Stimulated activated CD8-positive, alpha-beta memory T cell treated with anti-CD3 and anti-CD28 coated beads, Interleukin-2, amount 100 ng/mL, for 1 hour (primary cell): ENCODE results near the gene CCDC102A.
"Not testable (repeated sequence)": the region's sequence is repeated elsewhere in the genome, so short reads cannot be mapped to it uniquely, and the experiment has no call there.

Experiments used
- DNase-seq, 2 donors: peaks; one replicate each; pipeline ENCODE4 v3.0.0-alpha.2; 2020; ENCODE audit warnings: low read depth in 2 of 2

The CCDC102A gene

GRCh38 chr16:57536306-57537193, at the start of gene CCDC102A:
TSS of gene CCDC102A (minus strand) at chr16:57536571. CDS start at chr16:57529177, 7,394 bp downstream.
- DNase-seq: peak in 1 of 2 donors; percentile 22

GRCh38 chr16:57585051-57585687, 48.8 kb upstream of the CCDC102A start:
- no peak for DNase-seq

DNA sequence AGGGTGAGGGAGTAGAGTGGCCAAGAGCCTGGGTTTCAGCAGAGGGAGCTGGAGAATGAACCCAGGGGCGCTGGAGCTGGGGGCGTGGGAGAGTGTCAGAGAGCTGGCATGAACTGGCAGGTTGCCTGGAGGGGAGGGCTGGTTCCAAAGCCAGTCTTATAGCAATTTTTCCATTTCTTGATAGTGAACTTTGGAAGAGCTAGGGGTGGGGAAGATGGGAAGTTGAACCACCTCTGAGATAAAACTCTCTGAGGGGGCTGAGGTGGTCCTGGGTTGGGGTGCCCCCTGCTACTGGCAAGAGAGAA, 42.9 kb upstream of the CCDC102A start:
- no peak for DNase-seq

DNA sequence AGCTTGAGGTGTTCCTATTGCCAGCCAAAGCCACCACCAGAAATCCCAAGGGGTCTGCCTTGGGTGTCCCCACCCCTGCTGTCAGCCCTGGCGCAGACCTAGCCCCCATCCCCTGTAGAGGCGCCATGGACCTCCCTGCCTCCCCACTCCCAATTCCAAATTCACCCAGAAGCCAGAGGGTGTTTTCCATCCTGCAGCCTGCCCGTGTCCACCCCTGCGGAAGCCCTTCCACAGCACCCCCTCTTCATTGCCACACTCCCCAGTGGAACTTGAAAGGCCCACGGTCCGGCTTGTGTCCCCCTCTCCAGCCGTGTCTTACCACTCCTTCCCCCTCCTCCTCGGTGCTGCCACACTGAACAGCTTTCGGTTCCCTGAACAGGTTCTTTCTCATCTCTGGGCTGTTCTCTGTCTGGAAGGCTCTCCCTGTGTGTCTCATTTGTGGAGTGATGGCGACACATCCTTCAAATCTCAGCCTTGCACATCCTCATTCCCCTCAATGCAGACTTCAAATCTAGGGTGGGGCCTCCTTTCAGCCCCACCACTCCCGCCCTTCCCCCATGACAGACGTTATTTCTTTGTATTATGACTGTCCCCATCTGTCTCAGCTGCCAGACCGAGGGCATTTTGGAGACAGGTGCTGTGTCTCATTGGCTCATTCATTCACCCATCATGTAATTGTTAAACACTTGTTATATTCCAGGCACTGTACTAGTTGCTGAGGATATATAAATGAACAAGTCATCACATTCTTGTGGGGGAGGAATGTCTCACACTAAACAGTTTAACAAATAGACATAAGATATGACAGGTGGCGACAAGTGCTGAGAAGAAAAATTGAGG, 42.4 kb upstream of the CCDC102A start:
- DNase-seq: no peak

DNA sequence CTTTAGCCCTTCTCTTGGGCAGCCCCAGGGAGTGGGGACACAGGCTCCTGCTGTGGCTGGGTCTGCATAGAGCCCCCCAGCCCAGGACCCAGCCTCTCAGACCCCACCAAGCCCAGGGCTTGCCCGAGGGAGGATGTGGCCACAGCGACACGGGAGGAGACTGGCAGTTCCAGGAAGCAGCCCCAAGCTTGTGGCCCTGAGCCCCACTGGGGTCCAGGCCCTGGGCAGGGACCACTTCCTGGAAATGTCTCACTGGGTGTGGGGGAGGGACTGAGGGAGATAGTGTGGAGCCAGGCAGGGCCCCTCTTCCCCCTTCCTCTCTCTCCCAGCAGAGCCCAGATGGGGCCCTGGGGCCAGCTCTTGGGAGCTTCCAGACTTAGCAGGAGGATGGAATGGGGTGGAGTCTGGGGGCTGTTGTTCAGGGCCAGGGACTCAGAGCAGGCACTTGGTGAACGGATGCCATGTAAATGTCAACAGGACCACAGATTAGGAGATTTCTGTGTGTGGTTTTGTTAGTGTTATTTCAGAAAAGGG, 41.4 kb upstream of the CCDC102A start:
- no peak for DNase-seq

- no peak for DNase-seq
Measured at GRCh38 chr16:57577214-57577613, 40.8 kb upstream of the CCDC102A start.

GRCh38 chr16:57576429-57576870, 40.1 kb upstream of the CCDC102A start:
- DNase-seq: peak; percentile 69 to 71

DNA sequence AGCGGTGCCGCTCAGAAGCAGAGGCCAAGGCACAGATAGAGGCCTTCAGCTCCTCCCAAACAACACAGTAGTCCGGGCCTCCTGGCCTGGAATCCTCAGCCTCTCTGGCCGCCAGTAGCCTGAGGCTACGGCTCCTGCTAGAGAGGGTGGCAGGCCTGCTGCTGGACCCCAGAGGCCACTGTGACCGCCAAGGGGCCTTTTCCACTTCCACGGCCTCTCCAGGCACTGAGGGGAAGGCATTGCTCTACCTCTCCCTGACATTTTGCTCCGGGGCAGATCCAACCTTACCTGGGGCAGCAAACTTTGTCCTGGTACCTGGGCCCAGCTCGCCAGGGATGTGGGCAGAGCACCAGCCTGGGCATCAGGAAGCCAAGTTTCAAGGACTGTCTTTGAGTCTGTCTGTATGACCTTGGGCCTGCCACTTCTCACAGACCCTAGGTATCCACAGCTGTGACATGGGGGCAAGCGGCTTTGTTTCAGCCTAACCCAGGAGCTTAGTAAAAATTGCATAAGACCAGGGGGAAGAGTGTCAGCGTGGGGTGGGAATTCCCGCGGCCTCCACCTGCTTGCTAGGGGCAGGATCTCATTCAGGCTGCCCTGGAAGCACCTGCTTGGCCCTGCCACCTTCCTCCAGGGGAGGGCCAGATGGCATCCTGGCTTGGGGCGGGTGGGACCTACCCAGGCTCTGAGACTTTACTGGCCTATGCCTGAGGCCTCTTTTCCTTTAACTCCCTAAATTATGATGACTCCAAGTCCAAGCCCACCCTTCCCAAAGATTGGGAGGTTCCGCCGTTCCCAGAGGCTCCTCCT, 39.3 kb upstream of the CCDC102A start:
- no peak for DNase-seq

GRCh38 chr16:57574646-57575467, 38.5 kb upstream of the CCDC102A start:
- DNase-seq: no peak

GRCh38 chr16:57574086-57574485, 37.7 kb upstream of the CCDC102A start:
- no peak for DNase-seq

DNA sequence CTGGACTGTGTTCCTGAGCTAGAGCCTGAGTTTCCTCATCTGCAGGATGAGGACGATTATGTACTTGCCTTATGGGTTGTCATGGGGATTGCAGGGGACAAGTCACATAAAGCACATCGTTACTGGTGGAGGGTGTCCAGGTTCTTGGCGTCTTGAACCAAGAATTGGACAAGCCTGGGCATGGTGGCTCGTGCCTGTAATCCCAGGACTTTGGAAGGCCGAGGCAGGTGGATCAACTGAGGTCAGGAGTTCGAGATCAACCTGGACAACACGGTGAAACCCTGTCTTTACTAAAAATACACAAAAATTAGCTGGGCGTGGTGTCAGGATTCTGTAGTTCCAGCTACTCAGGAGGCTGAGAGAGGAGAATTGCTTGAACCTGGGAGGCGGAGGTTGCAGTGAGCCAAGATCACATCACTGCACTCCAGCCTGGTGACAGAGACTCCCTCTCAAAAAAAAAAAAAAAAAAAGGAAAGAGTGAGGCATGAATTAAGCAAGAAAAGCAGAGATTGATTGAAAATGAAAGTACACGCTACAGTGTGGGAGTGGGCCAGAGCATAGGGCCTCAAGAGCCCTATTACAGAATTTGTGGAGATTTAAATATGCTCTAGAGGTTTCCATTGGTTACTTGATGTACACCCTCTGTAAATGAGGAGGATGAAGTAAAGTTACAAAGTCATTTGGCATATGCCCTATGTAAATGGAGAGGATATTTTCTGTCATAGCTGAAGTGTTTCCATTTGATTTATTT, 36.8 kb upstream of the CCDC102A start:
- no peak for DNase-seq

DNA sequence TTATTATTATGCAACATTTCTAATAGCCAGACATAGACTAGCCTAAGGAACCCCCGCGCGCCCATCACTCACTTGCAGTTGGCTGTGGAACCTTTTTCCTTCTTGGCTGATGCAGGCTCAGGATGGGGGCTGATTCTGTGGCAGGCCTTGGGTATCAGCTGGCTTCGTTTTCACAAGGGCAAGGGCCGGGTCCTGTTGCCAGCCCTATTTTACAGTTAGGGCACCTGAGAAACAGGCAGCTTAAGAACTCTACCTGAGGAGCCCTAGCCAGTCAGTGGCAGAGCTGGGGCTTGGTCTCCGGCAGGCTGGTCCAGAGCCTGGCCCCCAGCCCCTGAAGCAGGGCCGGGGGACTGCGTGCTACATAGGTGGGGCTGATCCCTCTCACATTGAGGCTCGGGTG, 34.7 kb upstream of the CCDC102A start:
- DNase-seq: no peak

- DNase-seq: no peak
Measured at GRCh38 chr16:57570301-57571070, 34.1 kb upstream of the CCDC102A start.

DNA sequence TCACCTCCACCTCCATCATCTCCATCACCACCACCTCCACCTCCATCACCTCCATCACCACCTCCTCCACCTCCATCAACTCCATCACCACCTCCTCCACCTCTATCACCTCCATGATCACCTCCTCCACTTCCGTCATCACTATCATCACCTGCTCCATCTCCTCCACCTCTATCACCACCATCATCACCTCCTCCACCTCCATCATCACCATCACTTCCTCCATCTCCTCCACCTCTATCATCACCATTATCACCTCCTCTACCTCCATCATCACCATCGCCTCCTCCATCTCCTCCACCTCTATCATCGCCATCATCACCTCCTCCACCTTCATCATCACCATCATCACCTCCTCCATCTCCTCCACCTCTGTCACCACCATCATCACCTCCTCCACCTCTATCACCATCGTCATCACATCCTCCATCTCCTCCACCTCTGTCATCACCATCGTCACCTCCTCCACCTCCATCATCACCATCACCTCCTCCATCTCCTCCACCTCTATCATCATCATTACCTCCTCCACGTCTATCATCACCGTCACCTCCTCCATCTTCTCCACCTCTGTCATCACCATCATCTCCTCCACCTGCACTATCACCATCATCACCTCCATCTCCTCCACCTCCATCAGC, 33.1 kb upstream of the CCDC102A start:
- no peak for DNase-seq

- DNase-seq: not testable (repeated sequence)
Measured at GRCh38 chr16:57568772-57569171, 32.4 kb upstream of the CCDC102A start.

GRCh38 chr16:57568173-57568678, 31.9 kb upstream of the CCDC102A start:
- no peak for DNase-seq

GRCh38 chr16:57567691-57568090, 31.3 kb upstream of the CCDC102A start:
- no peak for DNase-seq

- DNase-seq: no peak
Measured at GRCh38 chr16:57566436-57566835, 30.1 kb upstream of the CCDC102A start.
